Duodenal mucosa (tissue), 2 donors: Measurements from ENCODE around the gene GABBR2.

Experiments used
- H3K27ac ChIP-seq: one replicate; pipeline ENCODE4 v1.7.0; 2013; ENCODE audit warnings: low read depth, low read length
- H3K27me3 ChIP-seq, 2 donors: one replicate each; pipeline ENCODE4 v1.7.0; 2013; ENCODE audit warnings: low read length in 2 of 2, control low read depth in 1 of 2; ENCODE audit not compliant: insufficient read depth in 2 of 2, control insufficient read depth in 1 of 2
- H3K36me3 ChIP-seq, 2 donors: one replicate each; pipeline ENCODE4 v1.7.0; 2013; ENCODE audit warnings: low read length in 2 of 2, control low read depth in 1 of 2; ENCODE audit not compliant: insufficient read depth in 2 of 2, control insufficient read depth in 1 of 2
- H3K4me1 ChIP-seq, 2 donors: one replicate each; pipeline ENCODE4 v1.7.0; 2013; ENCODE audit warnings: low read length in 2 of 2, control low read depth in 1 of 2; ENCODE audit not compliant: insufficient read depth in 2 of 2, control insufficient read depth in 1 of 2
- H3K4me3 ChIP-seq, 2 donors: one replicate each; pipeline ENCODE4 v1.7.0; 2013; ENCODE audit warnings: low read length in 2 of 2, low read depth in 1 of 2
- H3K9ac ChIP-seq, 2 donors: one replicate each; pipeline ENCODE4 v1.7.0; 2013; ENCODE audit warnings: low read length in 2 of 2, low read depth in 1 of 2
- H3K9me3 ChIP-seq, 2 donors: one replicate each; pipeline ENCODE4 v1.7.0; 2013; ENCODE audit warnings: low read length in 2 of 2, control low read depth in 1 of 2; ENCODE audit not compliant: control insufficient read depth in 1 of 2

GABBR2 gene

DNA sequence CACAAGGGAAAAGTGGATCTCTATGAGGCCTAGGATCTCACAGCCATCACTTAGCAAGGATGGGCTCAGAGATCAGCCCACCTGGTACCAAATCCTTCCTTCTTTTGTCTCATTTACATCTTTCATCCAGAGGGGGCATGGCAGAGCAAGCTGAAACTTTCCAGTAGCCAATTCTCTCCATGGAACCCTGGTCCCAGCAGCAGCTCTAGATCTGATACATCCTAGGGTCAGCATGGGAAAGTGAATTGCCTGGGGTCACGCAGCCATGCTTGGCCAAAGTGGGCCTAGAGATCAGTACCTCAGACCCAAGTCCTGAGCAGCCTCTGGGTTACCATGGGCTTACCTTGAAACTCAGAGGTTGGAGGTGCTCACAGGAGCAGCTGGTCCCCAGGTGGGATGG lies 170.5 kb downstream of the GABBR2 start:
- no peak overlapping the region for H3K9ac ChIP-seq

DNA sequence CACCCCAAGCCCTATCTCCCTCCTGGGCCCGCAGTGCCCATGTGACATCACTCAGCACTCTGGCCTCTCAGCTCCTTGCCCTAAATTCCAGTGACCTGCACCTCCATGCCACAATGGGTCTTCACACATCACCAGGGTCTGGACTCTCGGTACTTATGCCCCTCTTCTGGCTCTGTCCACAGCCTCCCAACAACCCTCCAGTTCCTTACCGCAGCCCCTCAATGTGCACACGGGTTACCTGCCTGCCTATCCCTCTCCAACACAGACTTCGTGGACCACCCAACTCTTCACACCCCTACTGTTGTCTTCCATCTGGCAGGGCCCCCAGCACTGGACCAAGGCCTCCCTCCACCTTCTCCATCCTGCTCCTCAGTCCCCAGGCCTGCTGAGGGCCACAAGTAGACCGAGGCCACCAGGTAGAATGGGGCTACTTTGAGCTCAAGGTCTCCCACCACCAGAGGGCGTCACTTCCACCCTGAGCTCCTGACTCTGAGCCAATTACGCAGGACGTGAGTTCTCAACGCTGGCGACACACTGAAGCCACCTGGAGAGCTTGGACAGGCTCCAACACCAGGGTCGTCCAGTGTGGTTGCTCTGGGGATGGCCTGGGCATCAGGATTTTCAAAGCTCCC lies 172.1 kb downstream of the GABBR2 start:
- H3K27me3 ChIP-seq = no peaks in the 10 kb centered on the region
- H3K27ac ChIP-seq = no peak overlapping the region

More for the DNA sequence above, 170.5 kb downstream of the GABBR2 start:
- H3K36me3 ChIP-seq = no peaks in the 10 kb centered on the region
- no peak overlapping the region for H3K27ac ChIP-seq
- no peaks in the 10 kb centered on the region for H3K4me1 ChIP-seq
- no peaks in the 10 kb centered on the region for H3K27me3 ChIP-seq
- no peaks in the 10 kb centered on the region for H3K9me3 ChIP-seq
- no peak overlapping the region for H3K4me3 ChIP-seq

GRCh38 chr9:98533866-98534265 lies 174.9 kb downstream of the GABBR2 start:
- Histone ChIP-seq H3K4me1 (no peaks in the 10 kb centered on the region), H3K27ac (no peak overlapping the region)

More for the DNA sequence above, 172.1 kb downstream of the GABBR2 start:
- H3K4me3 ChIP-seq = no peak overlapping the region
- H3K4me1 ChIP-seq = no peaks in the 10 kb centered on the region
- H3K36me3 ChIP-seq = no peaks in the 10 kb centered on the region
- no peaks in the 10 kb centered on the region for H3K9me3 ChIP-seq
- H3K9ac ChIP-seq = no peak overlapping the region

DNA sequence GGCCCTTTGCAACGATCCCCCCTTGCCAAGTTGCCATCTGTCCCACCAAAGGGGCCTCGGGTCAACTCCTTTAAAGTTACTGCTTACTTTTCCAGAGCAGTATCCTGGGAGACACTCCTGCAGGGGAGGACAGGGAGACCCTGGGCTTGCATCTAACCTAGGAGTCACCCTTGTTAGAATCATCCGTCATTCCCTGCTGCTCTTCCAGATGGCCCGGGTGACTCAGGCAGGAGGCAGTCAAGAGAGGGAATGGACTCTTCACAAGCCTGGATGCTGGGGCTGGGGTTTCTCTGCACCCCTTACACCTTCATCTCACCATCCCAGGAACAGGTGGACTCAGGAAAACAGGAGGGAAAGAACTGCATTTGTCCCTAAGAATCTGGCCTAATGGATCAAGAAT lies 175.6 kb downstream of the GABBR2 start:
- H3K4me1 ChIP-seq = no peaks in the 10 kb centered on the region

More at GRCh38 chr9:98533866-98534265, 174.9 kb downstream of the GABBR2 start:
- H3K4me3 ChIP-seq = no peak overlapping the region
- no peak overlapping the region for H3K9ac ChIP-seq
- H3K36me3 ChIP-seq = no peaks in the 10 kb centered on the region
- no peaks in the 10 kb centered on the region for H3K27me3 ChIP-seq
- H3K9me3 ChIP-seq = no peaks in the 10 kb centered on the region

DNA sequence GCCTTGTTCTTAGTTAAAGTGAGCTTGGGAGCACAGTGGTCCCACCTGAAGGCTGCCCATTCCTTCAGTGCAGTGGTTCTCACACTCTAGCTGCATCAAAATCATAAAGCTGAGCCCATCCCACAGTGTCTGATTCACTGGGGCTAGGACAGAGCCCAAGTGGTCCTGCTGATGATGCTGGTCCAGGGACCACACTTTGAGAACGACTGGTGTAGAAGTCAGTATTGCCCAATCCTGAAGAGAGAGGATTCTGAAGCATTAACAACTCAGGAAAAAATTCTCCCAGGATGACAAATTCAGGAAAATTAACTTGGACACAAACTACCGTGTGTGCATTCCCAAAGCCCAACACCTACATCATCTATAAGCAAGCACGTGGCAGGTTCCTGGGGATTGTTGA lies 176.2 kb downstream of the GABBR2 start:
- no peak overlapping the region for H3K27ac ChIP-seq

More for the DNA sequence above, 175.6 kb downstream of the GABBR2 start:
- H3K36me3 ChIP-seq = no peaks in the 10 kb centered on the region
- no peak overlapping the region for H3K4me3 ChIP-seq
- H3K27me3 ChIP-seq = no peaks in the 10 kb centered on the region
- H3K27ac ChIP-seq = no peak overlapping the region
- no peaks in the 10 kb centered on the region for H3K9me3 ChIP-seq
- no peak overlapping the region for H3K9ac ChIP-seq

DNA sequence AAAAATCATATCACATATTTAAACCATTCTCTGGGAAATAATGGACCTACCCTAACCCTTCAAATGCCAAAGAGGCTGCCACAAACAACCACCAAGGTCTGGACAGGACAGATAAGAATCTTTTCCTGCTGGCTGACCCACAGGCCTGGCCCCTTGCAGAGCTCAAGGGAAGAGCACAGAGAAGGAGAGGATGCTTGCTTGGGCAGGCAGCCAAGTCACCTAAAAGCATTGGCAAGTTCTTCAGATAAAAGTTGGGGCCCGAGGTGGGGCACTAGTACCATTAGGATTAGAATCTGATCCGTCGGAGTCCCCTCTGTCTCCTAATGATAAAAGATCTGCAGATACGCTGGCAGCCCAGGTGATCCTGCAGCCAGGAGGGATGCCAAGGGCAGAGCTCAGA lies 176.6 kb downstream of the GABBR2 start:
- Histone ChIP-seq H3K9ac (no peak overlapping the region), H3K4me1 (no peaks in the 10 kb centered on the region), H3K9me3 (no peaks in the 10 kb centered on the region), H3K4me3 (no peak overlapping the region), H3K27ac (no peak overlapping the region), H3K27me3 (no peaks in the 10 kb centered on the region), H3K36me3 (no peaks in the 10 kb centered on the region)

More for the DNA sequence above, 176.2 kb downstream of the GABBR2 start:
- no peak overlapping the region for H3K4me3 ChIP-seq
- no peaks in the 10 kb centered on the region for H3K4me1 ChIP-seq
- no peaks in the 10 kb centered on the region for H3K27me3 ChIP-seq
- no peaks in the 10 kb centered on the region for H3K9me3 ChIP-seq
- H3K9ac ChIP-seq = no peak overlapping the region
- H3K36me3 ChIP-seq = no peaks in the 10 kb centered on the region

DNA sequence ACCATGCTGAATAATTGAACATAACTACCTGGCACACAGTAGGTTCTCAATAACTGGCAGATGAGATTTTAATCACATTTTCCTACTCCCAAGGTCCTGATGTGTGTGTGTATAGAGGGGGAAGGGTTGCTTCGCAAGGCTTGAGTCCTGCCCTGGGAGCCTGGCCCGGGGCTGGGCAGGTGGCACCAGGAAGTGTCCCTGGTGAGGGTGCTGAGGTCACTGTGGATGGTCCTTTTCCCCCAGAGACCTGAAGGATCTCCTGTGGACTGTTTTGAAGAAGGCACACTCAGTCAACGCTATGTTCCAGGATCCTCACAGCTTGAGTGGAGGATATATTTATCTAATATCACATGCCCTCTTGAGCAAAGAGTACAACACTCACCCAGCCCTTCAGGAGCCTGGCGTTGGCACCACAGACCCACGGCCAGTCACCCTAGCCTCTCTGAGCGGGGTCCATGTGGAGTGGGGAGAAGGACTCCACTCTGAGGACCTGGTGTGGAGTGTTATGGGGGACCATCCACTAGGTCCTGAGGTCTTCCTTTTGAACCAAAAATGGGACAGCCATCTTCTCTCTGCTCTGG lies 177.8 kb downstream of the GABBR2 start:
- H3K27ac ChIP-seq = no peak overlapping the region
- H3K4me1 ChIP-seq = no peaks in the 10 kb centered on the region
- no peaks in the 10 kb centered on the region for H3K36me3 ChIP-seq
- no peak overlapping the region for H3K4me3 ChIP-seq
- H3K9me3 ChIP-seq = no peaks in the 10 kb centered on the region
- peaks cover 0 to 3% of the 10 kb centered on the region in 2 donors for H3K27me3 ChIP-seq
- H3K9ac ChIP-seq = no peak overlapping the region

GRCh38 chr9:98530275-98530674 lies 178.5 kb downstream of the GABBR2 start:
- H3K36me3 ChIP-seq = no peaks in the 10 kb centered on the region
- no peak overlapping the region for H3K27ac ChIP-seq
- peaks cover 0 to 3% of the 10 kb centered on the region in 2 donors for H3K27me3 ChIP-seq
- no peaks in the 10 kb centered on the region for H3K9me3 ChIP-seq
- no peak overlapping the region for H3K4me3 ChIP-seq
- H3K4me1 ChIP-seq = no peaks in the 10 kb centered on the region
- no peak overlapping the region for H3K9ac ChIP-seq

DNA sequence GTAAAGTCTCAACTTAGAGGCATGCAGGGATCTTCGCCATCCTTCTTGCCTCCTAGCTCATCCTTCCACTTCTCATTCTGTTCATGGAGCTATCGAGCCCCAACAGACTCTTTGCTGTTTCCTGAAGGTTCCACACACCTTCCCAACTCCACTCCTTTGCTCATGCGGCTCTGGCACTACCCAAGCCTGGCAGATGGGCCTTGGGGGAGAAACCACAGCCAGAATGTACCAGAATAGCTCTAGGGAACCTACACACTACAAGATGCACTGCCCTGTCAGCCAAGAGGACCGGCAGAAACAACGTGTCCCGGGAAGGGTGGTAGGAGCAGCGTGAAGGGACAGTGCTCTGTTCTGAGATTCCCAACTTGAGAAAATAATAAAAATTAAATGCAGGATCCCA lies 178.9 kb downstream of the GABBR2 start:
- H3K4me1 ChIP-seq = no peaks in the 10 kb centered on the region
- no peak overlapping the region for H3K27ac ChIP-seq
- no peak overlapping the region for H3K9ac ChIP-seq
- H3K4me3 ChIP-seq = no peak overlapping the region
- no peaks in the 10 kb centered on the region for H3K9me3 ChIP-seq
- H3K36me3 ChIP-seq = no peaks in the 10 kb centered on the region
- peaks cover 0 to 3% of the 10 kb centered on the region in 2 donors for H3K27me3 ChIP-seq

DNA sequence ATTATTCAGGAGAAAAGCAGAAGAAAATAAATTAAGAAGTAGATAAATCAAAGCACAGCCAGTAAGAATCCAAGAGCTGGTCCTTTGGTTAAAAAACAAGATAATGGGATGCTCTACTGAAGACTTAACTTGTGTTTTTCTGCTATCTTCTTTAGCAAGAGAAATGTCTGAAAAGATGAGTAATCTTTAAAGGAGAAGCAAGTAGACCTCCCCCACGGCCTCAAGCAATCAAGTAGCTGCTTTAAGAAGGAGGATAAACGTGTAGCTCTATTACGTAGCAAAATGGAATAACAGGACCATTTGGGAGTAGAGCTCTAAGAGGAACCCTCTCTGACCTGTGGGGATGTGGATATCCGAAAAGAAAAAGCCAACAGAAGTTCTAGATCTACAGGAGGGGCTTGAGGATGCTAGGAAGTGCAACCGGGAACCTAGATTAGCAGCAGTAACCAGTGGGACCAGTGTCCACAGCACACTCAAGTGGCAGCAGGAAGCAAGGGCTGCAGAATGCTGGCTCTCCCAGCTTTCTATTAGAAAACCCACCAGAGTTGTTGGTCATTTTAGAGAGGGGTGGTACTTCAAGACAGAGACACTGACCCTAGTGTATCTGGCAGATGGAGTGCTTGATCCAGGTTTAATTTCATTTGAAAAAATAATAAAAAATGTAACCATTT lies 185.4 kb downstream of the GABBR2 start:
- H3K27ac ChIP-seq = no peak overlapping the region
- no peaks in the 10 kb centered on the region for H3K4me1 ChIP-seq
- no peak overlapping the region for H3K9ac ChIP-seq
- peaks cover 6 to 10% of the 10 kb centered on the region in 2 donors for H3K27me3 ChIP-seq
- H3K4me3 ChIP-seq = no peak overlapping the region
- H3K36me3 ChIP-seq = no peaks in the 10 kb centered on the region
- H3K9me3 ChIP-seq = no peaks in the 10 kb centered on the region
